Osteoblast (primary cell): ENCODE results near the gene SF3B6. TPM values are rescaled to one million over a fixed set of nuclear protein-coding genes. Genes with fewer than 3 reads are reported as not detected.

Experiments
- DNase-seq: peaks from one replicate; pipeline ENCODE4 v3.0.0; 2011; ENCODE audit warnings: low spot score, mixed read lengths; ENCODE audit not compliant: insufficient read length; ENCODE audit errors: missing footprints
- H2AFZ ChIP-seq: 2 replicates; pipeline ENCODE4 v1.6.0; 2011; ENCODE audit warnings: mild to moderate bottlenecking, low read length
- H3K27ac ChIP-seq: 2 replicates; pipeline ENCODE4 v1.5.1; 2011; ENCODE audit warnings: mild to moderate bottlenecking, low read depth, low read length, moderate library complexity
- H3K27me3 ChIP-seq: 2 replicates; pipeline ENCODE4 v1.6.0; 2012; ENCODE audit warnings: mild to moderate bottlenecking, control low read depth, inconsistent platforms, low read length, moderate library complexity; ENCODE audit not compliant: insufficient read depth
- H3K36me3 ChIP-seq: 2 replicates; pipeline ENCODE4 v1.5.1; 2011; ENCODE audit warnings: mild to moderate bottlenecking, low read length, control low read depth, moderate library complexity; ENCODE audit not compliant: insufficient read depth
- H3K4me1 ChIP-seq: 2 replicates; pipeline ENCODE4 v1.5.1; 2011; ENCODE audit warnings: mild to moderate bottlenecking, low read length, control low read depth, moderate library complexity; ENCODE audit not compliant: insufficient read depth
- H3K4me2 ChIP-seq: 2 replicates; pipeline ENCODE4 v1.6.0; 2011; ENCODE audit warnings: mild to moderate bottlenecking, low read length; ENCODE audit not compliant: insufficient read depth
- H3K4me3 ChIP-seq: fragments of 200-600 bp; sonication (generic); 3 replicates; pipeline ENCODE4 v1.5.1; 2012; ENCODE audit warnings: mild to moderate bottlenecking, low read length, inconsistent platforms; ENCODE audit not compliant: insufficient read depth
- H3K79me2 ChIP-seq: 2 replicates; pipeline ENCODE4 v1.6.0; 2012; ENCODE audit warnings: mild to moderate bottlenecking, low read length, control low read depth, inconsistent platforms; ENCODE audit not compliant: insufficient read depth
- H3K9me3 ChIP-seq: 2 replicates; pipeline ENCODE4 v1.5.1; 2011; ENCODE audit warnings: low read depth, low read length, control low read depth
- H4K20me1 ChIP-seq: 2 replicates; pipeline ENCODE4 v1.6.0; 2012; ENCODE audit warnings: mild to moderate bottlenecking, low read length, control low read depth; ENCODE audit not compliant: insufficient read depth
- CTCF ChIP-seq: IDR thresholded peaks from 2 replicates; pipeline ENCODE4 v1.5.1; 2011; ENCODE audit warnings: mild to moderate bottlenecking, low read depth, low read length, moderate library complexity; ENCODE audit errors: extremely low read depth
- total RNA-seq: library from RNA; depleted of rRNA; stranded (reverse); fragments of >200 nt; gene quantifications from 2 replicates; pipeline ENCODE4 v1.2.3, GENCODE V29; 2012

The SF3B6 gene
- total RNA-seq, 1 donor, result 96.6 TPM

- H3K4me2 ChIP-seq, result no peak overlapping the region
- no peaks in the 10 kb centered on the region for H3K9me3 ChIP-seq
- H3K4me1 ChIP-seq, result no peaks in the 10 kb centered on the region
- DNase-seq, result peak; percentile 59
- H3K27me3 ChIP-seq, result no peaks in the 10 kb centered on the region
- no peak overlapping the region for H3K27ac ChIP-seq
- TF ChIP-seq CTCF, result no peak
- H4K20me1 ChIP-seq, result no peaks in the 10 kb centered on the region
- H3K4me3 ChIP-seq, result no peak overlapping the region
- peak overlapping the region; percentile 29 for H2AFZ ChIP-seq
- H3K79me2 ChIP-seq, result no peaks in the 10 kb centered on the region
- H3K36me3 ChIP-seq, result no peaks in the 10 kb centered on the region
Observed at GRCh38 chr2:24058564-24059271, 17.4 kb downstream of the SF3B6 start.

GRCh38 chr2:24055750-24056149 is 20.4 kb downstream of the SF3B6 start:
- no peaks in the 10 kb centered on the region for H3K36me3 ChIP-seq
- TF ChIP-seq CTCF, result no peak
- H2AFZ ChIP-seq, result no peak overlapping the region
- H3K9me3 ChIP-seq, result no peaks in the 10 kb centered on the region
- no peak overlapping the region for H3K27ac ChIP-seq
- no peaks in the 10 kb centered on the region for H3K4me1 ChIP-seq
- no peak for DNase-seq
- H3K4me3 ChIP-seq, result no peak overlapping the region
- H3K27me3 ChIP-seq, result no peaks in the 10 kb centered on the region
- H3K4me2 ChIP-seq, result no peak overlapping the region
- H4K20me1 ChIP-seq, result no peaks in the 10 kb centered on the region
- H3K79me2 ChIP-seq, result no peaks in the 10 kb centered on the region

- no peaks in the 10 kb centered on the region for H3K4me1 ChIP-seq
- no peaks in the 10 kb centered on the region for H3K9me3 ChIP-seq
- H3K27me3 ChIP-seq, result peaks cover 3% of the 10 kb centered on the region
- no peak overlapping the region for H3K4me2 ChIP-seq
- no peak overlapping the region for H2AFZ ChIP-seq
- DNase-seq, result no peak
- no peak for TF ChIP-seq CTCF
- no peaks in the 10 kb centered on the region for H3K36me3 ChIP-seq
- H3K27ac ChIP-seq, result no peak overlapping the region
- no peaks in the 10 kb centered on the region for H3K79me2 ChIP-seq
- H4K20me1 ChIP-seq, result no peaks in the 10 kb centered on the region
- no peak overlapping the region for H3K4me3 ChIP-seq
Observed at GRCh38 chr2:24054366-24055010, 21.6 kb downstream of the SF3B6 start.

GRCh38 chr2:24052951-24053350 is 23.2 kb downstream of the SF3B6 start:
- H3K79me2 ChIP-seq, result no peaks in the 10 kb centered on the region
- peaks cover 3% of the 10 kb centered on the region for H3K27me3 ChIP-seq
- DNase-seq, result no peak
- peaks cover 8% of the 10 kb centered on the region for H3K4me1 ChIP-seq
- H3K9me3 ChIP-seq, result no peaks in the 10 kb centered on the region
- H3K27ac ChIP-seq, result no peak overlapping the region
- H2AFZ ChIP-seq, result no peak overlapping the region
- no peaks in the 10 kb centered on the region for H3K36me3 ChIP-seq
- TF ChIP-seq CTCF, result no peak
- no peak overlapping the region for H3K4me2 ChIP-seq
- no peaks in the 10 kb centered on the region for H4K20me1 ChIP-seq
- H3K4me3 ChIP-seq, result no peak overlapping the region
